ENCODE results near the gene TUBGCP2.

TUBGCP2 gene

DNA sequence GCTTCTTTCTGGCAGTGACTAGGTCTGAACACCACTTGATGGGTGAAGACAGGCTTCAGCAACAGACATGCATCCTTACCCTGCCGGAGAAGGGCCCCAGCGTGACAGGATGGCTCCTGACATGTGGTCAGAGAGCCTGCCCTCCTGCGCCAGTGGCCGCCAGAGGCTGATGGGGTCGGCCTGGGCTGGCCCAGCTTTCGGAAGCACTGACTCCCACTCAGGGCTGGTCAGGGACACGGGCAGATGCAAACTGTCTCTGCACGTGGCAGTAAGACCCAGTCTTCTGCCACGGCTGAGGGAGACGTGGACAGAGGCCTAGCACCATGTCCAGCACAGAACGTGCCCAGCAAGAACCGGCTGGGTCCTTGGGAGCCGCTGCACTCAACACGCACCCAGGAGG, 10.2 kb downstream of the TUBGCP2 start:
- no peak for DNase-seq

GRCh38 chr10:133297504-133297903, 11.2 kb downstream of the TUBGCP2 start:
- DNase-seq = no peak

GRCh38 chr10:133295426-133296320, 13.0 kb downstream of the TUBGCP2 start:
- no peak for DNase-seq

DNA sequence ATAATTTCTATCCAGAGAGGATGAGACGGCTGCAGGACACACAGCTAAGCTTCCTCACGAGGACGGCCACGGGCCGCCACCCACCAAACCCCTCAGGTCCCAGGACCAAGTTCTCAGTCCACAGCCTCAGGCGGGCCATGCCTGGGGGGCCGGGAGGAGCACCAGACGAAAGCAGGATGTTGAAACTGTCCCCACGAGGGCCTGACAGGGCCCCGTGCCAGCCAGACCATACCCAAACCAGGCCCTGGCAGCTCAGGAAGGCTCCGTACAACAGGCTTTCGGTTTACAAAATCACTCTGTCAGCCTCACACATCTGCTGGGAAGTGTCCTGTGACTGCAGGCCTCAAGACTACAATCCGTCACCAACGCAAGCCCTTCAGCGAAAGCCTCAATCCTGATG, 14.5 kb downstream of the TUBGCP2 start:
- DNase-seq = peak; percentile 50

- no peak for DNase-seq
Measured at GRCh38 chr10:133293810-133294119, 14.9 kb downstream of the TUBGCP2 start.

DNA sequence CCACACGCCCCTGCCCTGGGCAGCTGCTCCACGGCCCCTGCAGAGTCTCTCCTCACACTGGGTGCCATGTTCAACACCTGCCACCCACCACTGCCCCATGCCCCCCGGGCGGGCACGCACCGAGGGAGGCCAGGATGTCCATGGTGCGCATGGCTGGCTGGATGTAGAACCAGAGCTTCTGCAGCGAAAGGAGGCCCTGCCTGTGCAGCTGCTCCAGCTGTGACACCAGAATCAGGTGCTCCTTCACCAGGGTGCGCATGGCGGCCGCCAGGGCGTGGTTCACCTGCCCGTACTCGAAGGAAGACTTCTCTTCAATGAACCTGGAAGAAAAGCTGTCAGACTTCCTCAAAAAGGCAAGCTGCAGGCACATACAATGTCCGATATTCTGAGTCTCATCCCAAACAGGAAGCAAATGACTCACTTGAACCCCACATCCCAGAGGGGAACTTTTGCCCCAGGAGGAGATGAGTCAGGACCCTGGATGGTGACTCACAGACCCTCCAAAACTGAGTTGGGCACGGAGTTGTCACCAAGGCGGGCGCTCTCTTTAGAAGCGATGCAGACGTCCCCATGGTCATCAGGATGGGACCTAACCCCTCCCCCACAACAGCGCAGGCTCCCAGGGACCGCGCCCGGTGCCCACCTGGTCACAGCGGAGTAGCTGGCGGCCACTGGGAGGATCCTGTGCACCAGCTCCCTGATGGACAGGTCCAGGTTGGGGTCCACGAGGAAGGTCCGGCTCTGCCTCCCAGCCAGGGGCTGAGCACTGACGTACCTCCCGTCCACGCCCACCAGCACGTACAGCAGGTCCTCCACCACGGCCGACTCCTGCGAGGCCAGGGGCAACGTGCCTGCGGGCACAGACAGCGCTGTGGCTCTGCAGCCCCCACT, 15.5 kb downstream of the TUBGCP2 start:
- DNase-seq = peak; percentile 81

- DNase-seq = no peak
Measured at GRCh38 chr10:133289761-133290160, 18.9 kb downstream of the TUBGCP2 start.

- no peak for DNase-seq
Measured at GRCh38 chr10:133287832-133288500, 20.7 kb downstream of the TUBGCP2 start.

- no peak for DNase-seq
Measured at GRCh38 chr10:133286366-133286765, 22.3 kb downstream of the TUBGCP2 start.

DNA sequence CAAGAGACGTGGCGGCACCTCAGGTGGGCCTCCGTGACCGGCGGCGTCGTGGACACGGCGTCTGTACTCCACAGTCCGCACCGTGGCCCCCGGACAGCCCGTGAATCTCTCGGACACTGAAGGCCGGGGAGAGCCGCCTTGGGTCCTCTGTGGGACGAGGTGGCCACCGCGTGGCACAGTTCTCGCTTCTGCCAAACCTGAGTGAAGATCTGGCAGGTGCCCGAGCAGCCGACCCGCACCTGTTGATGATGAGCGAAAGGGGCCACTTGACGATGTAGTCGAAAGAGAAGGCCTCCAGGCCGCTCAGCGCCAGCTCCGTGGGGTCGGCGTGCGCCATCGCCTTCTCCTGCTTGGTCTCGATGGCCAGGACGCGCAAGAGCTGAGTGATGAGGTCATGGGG, 23.5 kb downstream of the TUBGCP2 start:
- no peak for DNase-seq

DNA sequence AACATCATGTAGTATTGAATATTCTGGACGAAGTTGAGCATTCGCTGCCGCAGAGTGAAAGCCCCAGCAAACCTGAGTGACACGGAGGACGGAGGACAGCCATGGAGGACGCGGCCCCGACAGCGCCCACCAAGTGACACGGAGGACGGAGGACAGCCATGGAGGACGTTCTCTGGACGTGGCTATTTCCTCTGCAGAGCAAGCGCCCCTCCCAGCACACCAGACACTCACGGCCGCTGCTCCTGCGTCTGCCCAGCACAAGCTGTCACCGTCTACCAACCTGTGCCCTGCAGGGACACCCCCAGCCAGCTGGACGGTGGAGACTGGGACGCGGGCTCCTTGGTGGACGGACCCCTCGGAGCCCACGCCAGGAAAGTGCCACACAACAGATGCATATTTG, 24.7 kb downstream of the TUBGCP2 start:
- DNase-seq = no peak

DNA sequence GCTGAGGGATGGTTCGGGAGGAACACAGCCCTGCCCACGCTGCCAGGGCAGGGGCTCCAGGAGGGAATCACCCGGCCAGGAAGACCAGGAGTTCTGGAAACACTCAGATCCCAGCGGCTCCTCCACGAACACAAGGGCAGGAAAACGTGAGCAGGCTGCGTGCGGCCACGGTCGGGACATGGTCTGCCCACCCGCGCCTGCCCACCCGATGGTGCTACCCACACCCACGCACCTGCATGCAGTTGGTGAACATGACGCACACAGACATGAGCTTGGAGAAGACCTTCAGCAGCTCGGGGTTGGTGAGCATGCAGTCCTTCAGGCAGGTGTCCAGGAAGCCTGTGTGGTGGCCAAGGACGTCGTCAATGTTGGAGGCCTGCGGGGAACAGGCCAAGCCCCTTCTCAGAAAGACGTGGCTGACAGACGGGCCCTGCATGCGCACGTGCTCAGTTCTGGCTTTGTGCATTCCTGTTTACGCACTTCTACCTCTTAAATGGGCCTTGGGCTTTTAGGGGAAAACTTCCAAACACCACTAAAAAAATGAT, 25.8 kb downstream of the TUBGCP2 start:
- no peak for DNase-seq

- no peak for DNase-seq
Measured at GRCh38 chr10:133281628-133282372, 26.9 kb downstream of the TUBGCP2 start.

DNA sequence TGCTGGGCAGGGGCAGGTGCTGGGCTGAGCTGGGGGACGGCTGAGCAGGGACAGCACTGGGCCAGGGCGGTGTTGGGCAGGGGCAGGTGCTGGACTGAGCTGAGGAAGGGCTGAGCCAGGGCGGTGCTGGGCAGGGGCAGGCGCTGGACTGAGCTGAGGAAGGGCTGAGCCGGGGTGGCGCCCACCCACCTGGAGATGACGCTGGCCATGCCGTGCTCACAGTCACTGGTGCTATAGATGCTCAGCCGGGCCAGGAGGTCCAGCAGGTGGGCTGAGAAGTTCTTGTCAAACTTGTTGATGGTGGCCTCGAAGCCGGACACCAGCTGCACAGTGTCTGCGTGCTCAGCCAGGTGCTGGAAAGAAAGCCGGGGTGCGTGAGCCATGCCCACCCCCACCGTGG, 27.6 kb downstream of the TUBGCP2 start:
- no peak for DNase-seq

- DNase-seq = no peak
Measured at GRCh38 chr10:133280391-133281059, 28.1 kb downstream of the TUBGCP2 start.

DNA sequence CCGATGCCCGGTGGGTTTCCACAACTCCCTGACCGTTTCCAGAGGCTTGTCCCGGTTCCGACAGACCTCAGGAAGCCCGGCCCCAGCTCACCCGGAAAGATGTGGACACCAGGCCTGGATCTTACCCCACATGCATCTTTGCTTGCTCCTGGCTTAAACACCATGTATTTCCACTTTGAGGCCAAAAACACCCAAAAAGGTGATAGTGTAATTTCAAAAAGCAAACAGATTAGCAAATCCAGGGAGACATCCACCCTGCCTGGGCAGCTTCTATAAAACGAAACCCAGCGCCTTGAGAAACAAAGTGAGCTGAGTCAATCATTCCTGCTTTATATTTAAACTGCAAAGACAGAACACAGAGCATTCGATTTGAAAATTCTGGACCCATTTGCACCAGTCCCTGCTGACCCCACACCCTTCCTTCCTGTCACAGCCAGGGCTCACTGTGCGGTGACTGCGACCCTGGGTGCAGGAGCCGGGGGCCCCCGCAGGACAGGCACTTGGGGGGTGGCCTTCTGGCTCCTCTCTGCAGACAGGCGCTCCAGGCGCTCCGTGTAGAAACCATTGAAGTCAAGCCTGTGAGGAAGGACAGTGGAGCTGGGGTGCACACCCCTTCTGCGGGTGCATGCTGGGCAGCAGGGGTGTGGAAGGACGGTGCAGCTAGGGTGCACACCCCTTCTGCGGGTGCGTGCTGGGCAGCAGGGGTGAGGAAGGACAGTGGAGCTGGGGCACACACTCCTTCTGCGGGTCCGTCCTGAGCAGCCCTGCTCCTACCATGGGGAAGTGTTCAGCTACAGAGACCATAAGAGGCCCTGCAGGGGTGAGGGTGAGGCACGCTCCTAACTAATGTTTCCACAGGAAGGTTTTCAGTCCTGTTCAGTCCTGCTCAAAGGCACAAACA, 29.1 kb downstream of the TUBGCP2 start:
- DNase-seq = peak; percentile 54

- peak; percentile 89 for DNase-seq
Measured at GRCh38 chr10:133278577-133279265, 30.0 kb downstream of the TUBGCP2 start.

- DNase-seq = no peak
Measured at GRCh38 chr10:133277993-133278576, 30.6 kb downstream of the TUBGCP2 start.

DNA sequence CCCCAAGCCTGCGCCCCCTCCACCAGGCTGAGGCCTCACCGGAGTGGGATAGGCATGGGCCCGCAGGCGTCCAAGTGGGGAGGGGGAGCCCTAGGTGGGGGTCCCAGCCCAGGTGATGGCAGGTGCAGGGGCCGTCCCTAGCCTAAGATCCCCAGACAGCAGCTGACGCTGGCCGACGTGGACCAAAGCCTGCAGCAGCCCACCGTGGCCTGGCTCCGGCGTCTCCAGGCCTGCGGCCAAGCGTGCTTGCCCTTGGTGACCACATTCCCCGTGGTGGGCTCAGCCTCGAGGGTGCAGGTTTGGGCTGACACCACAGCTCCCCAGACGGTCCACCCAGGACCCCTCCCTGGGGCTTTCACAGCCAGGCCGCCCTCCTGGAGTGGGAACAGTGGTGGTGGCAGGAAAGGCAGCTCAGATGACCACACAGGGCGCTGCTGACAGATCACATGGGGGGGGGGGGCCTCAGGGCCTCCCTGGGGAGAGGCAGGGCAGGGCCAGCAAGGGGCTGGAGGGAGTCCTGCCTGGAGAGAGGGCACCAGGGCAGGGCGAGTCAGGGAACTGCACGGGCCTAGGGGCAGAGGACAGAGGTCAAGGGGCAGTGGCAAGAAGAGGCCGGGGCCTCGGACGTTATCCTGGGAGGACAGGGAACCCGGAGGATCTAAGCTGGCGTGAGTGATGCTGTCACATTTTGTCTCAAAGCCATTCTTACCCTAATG, 31.2 kb downstream of the TUBGCP2 start:
- no peak for DNase-seq

All from CD4-positive, alpha-beta T cell treated with Interleukin-15 for 1 hour (primary cell).